Measurements from ENCODE around the gene NEU2.
"Not testable (repeated sequence)": the region's sequence is repeated elsewhere in the genome, so short reads cannot be mapped to it uniquely, and the experiment has no call there.

Gene NEU2

DNA sequence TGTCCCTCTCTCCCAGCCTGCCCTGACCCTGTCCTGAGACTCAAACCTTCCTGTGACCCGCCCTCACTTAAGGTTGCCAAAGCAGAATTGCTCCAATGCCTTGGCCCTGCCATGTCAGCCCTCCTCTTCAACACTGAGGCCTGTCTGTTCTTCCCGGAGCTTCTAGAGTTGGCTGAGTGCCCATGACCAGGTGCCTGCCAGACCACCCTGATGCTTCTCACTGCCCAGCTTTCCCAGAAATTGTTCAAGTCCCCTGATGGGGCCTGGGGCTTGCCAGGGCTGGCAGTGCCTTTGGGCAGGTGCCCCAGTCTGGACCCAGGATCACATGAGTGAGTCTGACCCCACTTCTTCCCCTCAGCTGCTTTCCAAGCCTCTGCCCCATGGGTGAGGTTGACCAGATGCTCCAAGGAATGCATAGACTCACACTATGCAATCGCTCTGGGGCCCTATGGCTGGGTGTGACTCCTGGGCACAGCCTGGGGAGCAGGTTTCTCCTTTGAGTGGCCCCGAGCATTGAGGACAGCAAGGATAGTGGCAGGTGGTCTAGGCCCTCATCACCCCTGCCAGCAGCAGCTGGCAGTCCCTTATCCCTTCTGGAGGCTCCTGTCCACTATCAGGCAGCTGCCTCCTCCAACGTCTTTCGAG lies 24.6 kb downstream of the NEU2 start:
- no peak for DNase-seq (ENCODE audit: low read depth in 2 of 2)

DNA sequence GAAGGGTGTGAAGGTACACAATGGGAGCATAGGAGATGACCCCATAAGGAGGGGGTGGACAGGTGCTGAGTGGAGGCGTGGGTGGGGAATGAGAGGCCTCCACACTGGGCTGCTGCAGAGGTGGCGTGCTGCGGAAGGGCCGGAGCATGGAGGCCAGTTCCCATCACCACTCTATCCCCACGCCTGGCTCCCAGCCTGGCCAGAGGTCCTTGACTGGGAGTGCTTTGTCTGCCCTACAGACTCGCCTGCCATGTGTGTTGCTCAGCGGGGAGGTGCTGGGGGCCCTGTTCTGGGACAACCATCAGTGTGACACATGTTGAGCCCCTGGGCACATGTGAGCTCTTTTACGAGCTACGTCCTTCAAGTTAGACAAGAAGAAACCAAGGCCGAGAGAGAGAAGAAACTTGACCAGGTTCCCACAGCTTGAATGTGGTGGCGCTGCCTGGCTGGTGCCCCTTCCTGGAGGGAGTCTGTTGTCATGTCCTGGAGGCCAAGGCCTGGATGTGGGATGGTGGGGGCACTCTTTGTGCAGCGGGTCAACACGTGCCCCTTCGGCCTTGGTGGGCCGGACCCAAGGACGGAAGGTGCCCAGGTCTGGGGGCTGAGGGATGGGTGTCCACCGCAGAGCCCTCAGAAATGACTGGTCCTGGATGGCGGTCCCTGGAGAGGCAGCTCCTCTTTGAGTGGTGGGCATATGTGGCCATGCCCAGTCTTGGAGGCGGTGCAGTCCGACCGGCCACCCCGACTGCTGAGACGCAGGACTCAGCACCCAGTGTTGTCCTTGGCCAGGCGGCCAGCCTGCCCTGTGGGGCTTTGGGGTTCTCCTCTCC lies 26.5 kb downstream of the NEU2 start:
- DNase-seq (ENCODE audit: low read depth in 2 of 2): no peak

DNA sequence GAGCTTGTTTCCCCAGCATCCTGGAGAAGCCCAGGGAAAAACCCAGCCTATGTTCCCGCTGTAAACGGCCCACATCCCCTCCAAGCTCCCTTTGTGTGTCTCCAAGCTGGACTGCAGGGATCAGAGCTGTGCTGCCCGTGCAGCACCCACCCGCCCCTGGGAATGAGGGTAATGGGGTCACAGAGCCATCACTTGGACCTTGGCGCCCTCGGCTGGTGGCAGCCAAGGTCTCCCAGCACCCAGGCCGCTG lies 27.0 kb downstream of the NEU2 start:
- no peak for DNase-seq (ENCODE audit: low read depth in 2 of 2)

DNA sequence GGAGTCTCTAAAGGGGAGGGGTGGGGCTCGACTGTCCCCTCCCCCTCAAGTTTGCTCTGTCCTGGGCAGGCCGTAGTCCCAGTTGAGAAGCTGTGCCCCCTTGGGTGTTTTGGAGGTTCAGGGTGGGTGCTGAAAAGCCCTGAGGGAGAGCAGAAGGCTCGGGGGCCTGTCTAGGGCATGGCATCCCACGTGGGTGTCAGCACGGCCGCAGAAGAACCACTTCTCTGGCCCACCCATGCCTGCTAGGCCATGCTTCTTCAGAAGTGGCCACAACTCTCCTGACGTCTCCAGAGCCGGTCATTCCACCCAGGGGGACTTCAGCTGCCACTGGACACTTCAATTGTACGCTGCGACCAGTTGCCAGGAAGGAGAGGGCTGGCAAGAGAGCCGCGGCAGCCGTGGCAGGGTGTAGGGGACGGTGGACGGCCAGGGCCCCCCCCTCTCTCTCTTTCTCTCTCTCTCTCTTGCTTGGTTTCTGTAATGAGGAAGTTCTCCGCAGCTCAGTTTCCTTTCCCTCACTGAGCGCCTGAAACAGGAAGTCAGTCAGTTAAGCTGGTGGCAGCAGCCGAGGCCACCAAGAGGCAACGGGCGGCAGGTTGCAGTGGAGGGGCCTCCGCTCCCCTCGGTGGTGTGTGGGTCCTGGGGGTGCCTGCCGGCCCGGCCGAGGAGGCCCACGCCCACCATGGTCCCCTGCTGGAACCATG lies 27.5 kb downstream of the NEU2 start, which contains the start of gene INPP5D:
INPP5D (plus strand) TSS at position 546 of the 704 bp plus-strand sequence; CDS start at position 683, 137 bp downstream.
- DNase-seq (ENCODE audit: low read depth in 2 of 2): no peak

DNA sequence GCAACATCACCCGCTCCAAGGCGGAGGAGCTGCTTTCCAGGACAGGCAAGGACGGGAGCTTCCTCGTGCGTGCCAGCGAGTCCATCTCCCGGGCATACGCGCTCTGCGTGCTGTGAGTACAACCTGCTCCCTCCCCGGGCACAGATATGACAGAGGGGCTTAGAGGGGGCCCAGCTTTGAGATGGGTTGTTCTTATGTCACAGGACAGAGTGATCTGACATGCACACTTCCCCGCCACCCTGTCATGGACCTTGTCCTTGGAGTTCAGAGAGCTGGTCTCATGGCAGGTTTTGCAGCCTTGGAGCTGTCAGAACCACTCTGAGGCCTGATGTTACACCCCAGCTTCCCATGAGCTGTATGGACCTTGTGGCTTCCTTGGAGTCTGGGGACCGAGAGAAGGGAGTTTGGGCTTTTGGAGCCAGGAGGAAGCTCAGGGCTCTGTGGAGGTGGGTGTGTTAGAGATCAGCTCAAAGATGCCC lies 28.1 kb downstream of the NEU2 start:
- no peak for DNase-seq (ENCODE audit: low read depth in 2 of 2)

- DNase-seq (ENCODE audit: low read depth in 2 of 2): no peak
Observed at GRCh38 chr2:233060980-233061590, 28.6 kb downstream of the NEU2 start.

GRCh38 chr2:233061591-233062450 lies 29.3 kb downstream of the NEU2 start:
- no peak for DNase-seq (ENCODE audit: low read depth in 2 of 2)

DNA sequence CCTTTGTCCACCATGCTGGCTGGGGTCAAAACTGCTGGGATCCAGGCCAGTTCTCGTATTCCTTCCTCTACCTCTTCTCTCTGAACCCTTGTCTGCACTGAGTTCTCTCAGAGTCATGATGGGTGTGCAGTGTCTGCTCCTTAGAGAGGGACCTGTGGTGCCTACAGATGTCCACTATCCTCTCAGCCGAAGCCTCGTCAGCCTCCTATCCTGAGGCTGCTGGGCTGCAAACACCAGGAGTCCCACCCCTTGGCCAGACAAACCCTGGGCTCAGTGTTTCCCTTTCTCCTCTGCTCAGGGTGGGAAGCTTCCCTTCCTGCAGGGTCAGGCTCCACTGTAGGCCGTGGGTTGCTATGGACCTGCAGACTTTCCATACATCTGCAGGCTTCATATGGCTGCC lies 30.0 kb downstream of the NEU2 start:
- DNase-seq (ENCODE audit: low read depth in 2 of 2): no peak

- DNase-seq (ENCODE audit: low read depth in 2 of 2): no peak
Observed at GRCh38 chr2:233062946-233063268, 30.4 kb downstream of the NEU2 start.

DNA sequence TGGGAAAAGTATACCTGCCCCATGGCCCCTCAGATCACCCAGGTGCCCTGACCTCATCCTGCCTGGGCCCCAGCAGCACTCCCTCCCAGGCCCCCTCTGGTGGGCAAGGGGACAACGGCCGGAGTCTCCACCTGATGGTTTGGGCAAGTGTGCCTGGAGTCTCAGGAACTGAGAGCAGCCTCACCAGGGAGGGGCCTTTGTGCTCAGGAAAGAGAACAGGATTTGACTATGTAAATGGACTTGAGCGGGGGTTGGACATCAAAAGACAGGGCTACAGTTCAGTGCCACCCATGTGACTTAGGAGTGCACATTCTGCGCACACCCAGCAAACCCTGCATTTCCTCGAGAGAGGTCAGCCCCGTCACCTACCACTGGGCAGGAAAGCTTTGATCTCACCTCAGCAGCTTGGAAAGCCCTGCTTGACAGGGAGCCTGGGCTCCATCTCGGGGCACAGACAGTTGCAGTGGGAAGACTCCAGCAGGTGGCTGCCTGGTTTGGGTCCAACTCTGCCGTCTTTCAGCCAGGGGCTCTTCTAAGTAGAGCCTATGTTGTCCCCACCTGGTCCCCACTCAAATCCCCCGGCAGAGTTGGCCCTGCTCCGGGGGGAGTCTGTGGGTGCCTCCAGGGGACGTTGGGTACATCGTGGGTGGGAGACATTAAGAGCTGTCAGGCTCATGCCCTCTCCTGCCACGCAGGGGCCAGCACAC lies 30.9 kb downstream of the NEU2 start:
- DNase-seq (ENCODE audit: low read depth in 2 of 2): no peak

- DNase-seq (ENCODE audit: low read depth in 2 of 2): no peak
Observed at GRCh38 chr2:233063976-233064411, 31.5 kb downstream of the NEU2 start.

- no peak for DNase-seq (ENCODE audit: low read depth in 2 of 2)
Observed at GRCh38 chr2:233064530-233065199, 32.2 kb downstream of the NEU2 start.

DNA sequence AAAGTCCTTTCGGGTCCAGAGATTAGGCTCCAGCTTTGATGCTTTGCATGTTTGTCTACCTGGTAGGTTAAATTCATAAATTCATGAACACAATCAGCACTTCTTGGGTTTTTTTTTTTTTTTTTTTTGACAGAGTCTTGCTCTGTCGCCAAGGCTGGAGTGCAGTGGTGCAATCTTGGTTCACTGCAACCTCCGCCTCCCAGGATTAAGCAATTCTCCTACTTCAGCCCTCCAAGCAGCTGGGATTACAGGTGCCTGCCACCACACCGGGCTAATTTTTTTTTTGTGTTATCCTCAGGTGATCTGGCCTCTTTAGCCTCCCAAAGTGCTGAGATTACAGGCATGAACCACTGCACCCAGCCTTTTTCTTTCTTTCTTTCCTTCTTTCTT lies 32.7 kb downstream of the NEU2 start:
- not testable (repeated sequence) for DNase-seq (ENCODE audit: low read depth in 2 of 2)

- DNase-seq (ENCODE audit: low read depth in 2 of 2): no peak
Observed at GRCh38 chr2:233065954-233066470, 33.5 kb downstream of the NEU2 start.

- no peak for DNase-seq (ENCODE audit: low read depth in 2 of 2)
Observed at GRCh38 chr2:233068762-233069418, 36.4 kb downstream of the NEU2 start.

DNA sequence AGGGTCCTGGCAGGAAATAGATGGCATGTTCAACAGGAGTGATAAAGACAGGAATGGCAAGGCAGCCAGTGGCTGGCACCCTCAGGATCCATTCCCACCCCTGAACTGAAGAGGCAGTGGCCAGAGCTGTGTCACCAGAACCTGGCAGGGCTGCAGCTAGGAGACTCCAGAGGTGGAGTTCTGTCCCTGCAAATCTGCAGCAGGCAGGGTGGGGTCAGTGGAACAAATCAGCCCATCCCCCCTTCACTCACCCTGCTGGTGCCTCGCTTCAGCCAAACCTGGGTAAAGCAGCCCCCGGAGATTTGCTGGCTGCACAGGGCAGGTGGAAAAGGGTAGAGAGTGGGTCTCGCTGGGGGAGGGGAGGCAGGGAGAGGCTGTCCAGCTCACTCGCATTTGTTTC lies 40.4 kb downstream of the NEU2 start:
- DNase-seq (ENCODE audit: low read depth in 2 of 2): no peak

GRCh38 chr2:233074106-233074505 lies 41.6 kb downstream of the NEU2 start:
- no peak for DNase-seq (ENCODE audit: low read depth in 2 of 2)

DNA sequence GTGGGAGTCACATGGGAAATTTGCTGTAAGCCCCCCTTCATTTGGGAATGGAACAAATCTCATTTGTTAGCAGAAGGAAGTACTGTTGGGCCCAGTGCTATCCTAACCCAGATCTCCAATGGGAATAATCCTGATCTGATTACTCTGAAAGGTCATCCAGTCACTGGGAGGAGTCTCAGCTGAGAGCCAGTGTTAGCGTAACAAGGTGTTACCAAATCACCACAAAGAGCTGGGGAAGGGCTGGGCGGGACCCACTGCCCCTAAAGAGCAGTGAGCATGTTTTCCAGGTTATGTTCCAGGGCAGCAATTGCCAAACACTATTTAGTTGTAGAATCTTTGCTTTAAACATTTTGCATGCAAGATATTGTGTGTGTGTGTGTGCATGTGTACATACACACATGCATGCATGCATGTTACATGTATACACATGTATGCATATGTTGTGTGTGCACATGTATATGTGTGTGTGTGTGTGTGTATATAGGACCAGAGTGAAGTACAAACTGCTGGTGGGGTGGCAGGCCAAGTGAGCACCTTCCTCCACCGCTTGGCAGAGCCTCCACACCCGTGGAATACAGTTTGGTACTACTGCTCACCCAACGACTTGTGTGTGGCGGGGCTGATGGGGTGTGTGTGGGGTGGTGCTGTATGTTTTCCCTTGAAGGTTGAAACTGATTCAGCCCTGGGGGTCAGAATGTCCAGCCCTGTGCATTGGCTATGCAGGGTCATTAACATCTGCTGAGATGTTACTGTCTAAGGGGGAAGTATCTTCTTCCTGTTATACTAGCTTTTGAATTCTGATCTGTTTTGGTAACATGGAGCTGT lies 42.9 kb downstream of the NEU2 start:
- DNase-seq (ENCODE audit: low read depth in 2 of 2): no peak

DNA sequence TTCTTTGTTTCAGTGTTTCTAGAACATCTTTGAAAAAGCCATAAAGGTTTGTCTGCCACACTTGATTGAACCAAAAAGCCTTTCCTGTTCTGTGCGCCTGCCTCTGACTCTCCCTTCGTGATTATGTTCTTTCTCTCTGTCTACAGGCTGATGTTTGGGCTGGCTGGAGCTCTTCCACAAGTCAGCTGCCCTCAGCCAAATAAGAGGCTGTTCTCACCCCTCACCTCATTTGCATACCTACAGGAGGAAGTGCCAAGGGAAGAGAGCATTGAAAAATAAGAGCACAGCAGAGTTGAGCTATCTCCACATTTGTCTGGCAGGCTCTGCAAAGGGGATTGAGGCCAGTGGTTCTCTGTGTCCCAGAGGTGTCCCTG lies 43.5 kb downstream of the NEU2 start:
- no peak for DNase-seq (ENCODE audit: low read depth in 2 of 2)

Measured in fibroblast of skin of left biceps (primary cell).